Caki2 (cell line): ENCODE measurements around the gene KLHL26. TPM values are rescaled to one million over a fixed set of nuclear protein-coding genes. Genes with fewer than 3 reads are reported as not detected.

ENCODE experiments used
- DNase-seq: peaks from one replicate; pipeline ENCODE4 v3.0.0-alpha.2; 2015; ENCODE audit warnings: low read depth
- in situ Hi-C: cut with HindIII; loops from 2 replicates; pipeline ENCODE4 v1.10.0; 2016; ENCODE audit warnings: low sequenced_read_pairs, low pct_unique_long_range_greater_than_20kb, mixed read lengths
- total RNA-seq: library from RNA; depleted of rRNA; stranded (reverse); fragments of >200 nt; shearing (Covaris generic); gene quantifications from 2 replicates; pipeline ENCODE4 v1.2.3, GENCODE V29; 2014; ENCODE audit warnings: low replicate concordance; rRNA removed

Gene KLHL26
- total RNA-seq, 1 experiment from 2014 or later: 11.2 TPM

- no peak for DNase-seq
- in situ Hi-C loops: no loop called here
Observed at GRCh38 chr19:18718846-18719458, 82.1 kb downstream of the KLHL26 start.

- in situ Hi-C loops: no loop called here
- no peak for DNase-seq
Observed at GRCh38 chr19:18719541-18719940, 82.7 kb downstream of the KLHL26 start.

Other genes starting within 250 kb of the KLHL26 start
- not detected in 2 replicates for gene LRRC25, start 239.4 kb upstream of the KLHL26 start, total RNA-seq
- 87.5 and 106 TPM in 2 replicates for gene SSBP4, start 217.6 kb upstream of the KLHL26 start, total RNA-seq
- 118 and 155 TPM in 2 replicates for gene ISYNA1, start 198.9 kb upstream of the KLHL26 start, total RNA-seq
- gene ELL, start 115.0 kb upstream of the KLHL26 start, total RNA-seq: 8.4 and 26.0 TPM in 2 replicates
- 418 and 487 TPM in 2 replicates for gene FKBP8, start 93.5 kb upstream of the KLHL26 start, total RNA-seq
- 99.2 and 181 TPM in 2 replicates for gene KXD1, start 79.2 kb upstream of the KLHL26 start, total RNA-seq
- 628 and 713 TPM in 2 replicates for gene UBA52, start 65.2 kb upstream of the KLHL26 start, total RNA-seq
- 189 and 207 TPM in 2 replicates for gene REX1BD, start 48.2 kb upstream of the KLHL26 start, total RNA-seq
- gene CRLF1, start 30.2 kb upstream of the KLHL26 start, total RNA-seq: 9.8 and 51.0 TPM in 2 replicates
- gene TMEM59L, start 24.2 kb upstream of the KLHL26 start, total RNA-seq: 0.14 and 0.90 TPM in 2 replicates
- gene CRTC1, start 46.7 kb downstream of the KLHL26 start, total RNA-seq: 1.6 and 4.5 TPM in 2 replicates
- not detected in 2 replicates for gene COMP, start 154.3 kb downstream of the KLHL26 start, total RNA-seq
- gene UPF1, start 194.9 kb downstream of the KLHL26 start, total RNA-seq: 70.9 and 71.8 TPM in 2 replicates